Stimulated activated CD4-positive, alpha-beta T cell treated with anti-CD3 and anti-CD28 coated beads, Interleukin-1b, Interleukin-23, amount 100 ng/mL, for 24 hours (primary cell): ENCODE data around the gene NLGN1.
"Not testable (repeated sequence)": the region's sequence is repeated elsewhere in the genome, so short reads cannot be mapped to it uniquely, and the experiment has no call there.

Source experiments
- DNase-seq, 4 experiments: peaks; one replicate each; pipeline ENCODE4 v3.0.0-alpha.2; 2020; ENCODE audit warnings: low read depth in 4 of 4, low spot score in 1 of 4

Gene NLGN1

GRCh38 chr3:173429527-173429926 is 32.0 kb downstream of the NLGN1 start:
- no peak for DNase-seq

- DNase-seq: no peak
Observed at GRCh38 chr3:173430576-173430975, 33.0 kb downstream of the NLGN1 start.

GRCh38 chr3:173439004-173439403 is 41.5 kb downstream of the NLGN1 start:
- no peak for DNase-seq

GRCh38 chr3:173440514-173440913 is 43.0 kb downstream of the NLGN1 start:
- no peak for DNase-seq

GRCh38 chr3:173451561-173451960 is 54.0 kb downstream of the NLGN1 start:
- DNase-seq: not testable (repeated sequence)

GRCh38 chr3:173463250-173463649 is 65.7 kb downstream of the NLGN1 start:
- DNase-seq: no peak

GRCh38 chr3:173465112-173465511 is 67.6 kb downstream of the NLGN1 start:
- no peak for DNase-seq

- no peak for DNase-seq
Observed at GRCh38 chr3:173465898-173466678, 68.5 kb downstream of the NLGN1 start.

GRCh38 chr3:173467501-173467900 is 70.0 kb downstream of the NLGN1 start:
- no peak for DNase-seq

GRCh38 chr3:173473237-173473636 is 75.7 kb downstream of the NLGN1 start:
- no peak for DNase-seq

GRCh38 chr3:173479301-173479700 is 81.8 kb downstream of the NLGN1 start:
- DNase-seq: no peak

GRCh38 chr3:173501931-173502489 is 104.5 kb downstream of the NLGN1 start:
- DNase-seq: no peak

- DNase-seq: no peak
Observed at GRCh38 chr3:173502983-173503568, 105.5 kb downstream of the NLGN1 start.

GRCh38 chr3:173510565-173510964 is 113.0 kb downstream of the NLGN1 start:
- no peak for DNase-seq

GRCh38 chr3:173513123-173513522 is 115.6 kb downstream of the NLGN1 start:
- no peak for DNase-seq

- no peak for DNase-seq
Observed at GRCh38 chr3:173529062-173529711, 131.6 kb downstream of the NLGN1 start.

- no peak for DNase-seq
Observed at GRCh38 chr3:173531602-173532001, 134.1 kb downstream of the NLGN1 start.

GRCh38 chr3:173538410-173538809 is 140.9 kb downstream of the NLGN1 start:
- DNase-seq: no peak

GRCh38 chr3:173545590-173545989 is 148.0 kb downstream of the NLGN1 start:
- not testable (repeated sequence) for DNase-seq

- DNase-seq: no peak
Observed at GRCh38 chr3:173547070-173547469, 149.5 kb downstream of the NLGN1 start.

GRCh38 chr3:173548261-173548660 is 150.7 kb downstream of the NLGN1 start:
- DNase-seq: no peak

GRCh38 chr3:173552526-173552925 is 155.0 kb downstream of the NLGN1 start:
- DNase-seq: no peak
